HuH-7.5 (cell line): ENCODE data around the gene SKP1.
A peak's percentile ranks its signal among the peaks of the same experiment; 100 is the strongest.
"Not testable (repeated sequence)": the region's sequence is repeated elsewhere in the genome, so short reads cannot be mapped to it uniquely, and the experiment has no call there.

Experiments used
- DNase-seq: peaks from one replicate; pipeline ENCODE4 v3.0.0; 2011; ENCODE audit warnings: low spot score

SKP1 gene

GRCh38 chr5:134177369-134178095, 782 bp upstream of the SKP1 start:
- peak; percentile 41 for DNase-seq

- DNase-seq: peak; percentile 13
Observed at GRCh38 chr5:134175921-134176510, 734 bp downstream of the SKP1 start.

- no peak for DNase-seq
Observed at GRCh38 chr5:134174841-134175839, 1.6 kb downstream of the SKP1 start.

- no peak for DNase-seq
Observed at GRCh38 chr5:134171972-134172371, 4.8 kb downstream of the SKP1 start.

GRCh38 chr5:134162592-134162991, 14.2 kb downstream of the SKP1 start:
- no peak for DNase-seq

- DNase-seq: no peak
Observed at GRCh38 chr5:134161513-134162395, 15.0 kb downstream of the SKP1 start.

GRCh38 chr5:134153657-134154056, 23.1 kb downstream of the SKP1 start:
- DNase-seq: no peak

- DNase-seq: no peak
Observed at GRCh38 chr5:134153241-134153640, 23.5 kb downstream of the SKP1 start.

GRCh38 chr5:134152173-134152832, 24.4 kb downstream of the SKP1 start:
- DNase-seq: not testable (repeated sequence)

- DNase-seq: no peak
Observed at GRCh38 chr5:134151723-134152122, 25.0 kb downstream of the SKP1 start.

- no peak for DNase-seq
Observed at GRCh38 chr5:134149571-134150303, 27.0 kb downstream of the SKP1 start.

- no peak for DNase-seq
Observed at GRCh38 chr5:134148986-134149539, 27.7 kb downstream of the SKP1 start.

GRCh38 chr5:134148316-134148715, 28.4 kb downstream of the SKP1 start:
- DNase-seq: no peak

GRCh38 chr5:134146651-134147518, 29.9 kb downstream of the SKP1 start:
- no peak for DNase-seq

- peak; percentile 30 for DNase-seq
Observed at GRCh38 chr5:134145779-134146581, 30.8 kb downstream of the SKP1 start.

- no peak for DNase-seq
Observed at GRCh38 chr5:134145041-134145757, 31.6 kb downstream of the SKP1 start.
